NCI-H1105 treated with DMSO at 0.1 percent for 48 hours (cell line): Measurements from ENCODE around the gene GDPD2.
"Not testable (repeated sequence)": the region's sequence is repeated elsewhere in the genome, so short reads cannot be mapped to it uniquely, and the experiment has no call there.

ENCODE experiments used
- DNase-seq: peaks from one replicate; lab custom pipeline; 2025; lab: John Stamatoyannopoulos, UW

GDPD2 gene

GRCh38 chrX:70422851-70423341, at the start of gene GDPD2:
Gene GDPD2 (plus strand): TSS chrX:70423314. CDS start chrX:70424985, 1,671 bp downstream.
- peak; percentile 57 for DNase-seq

GRCh38 chrX:70386235-70386634, 36.9 kb upstream of the GDPD2 start:
- DNase-seq, result no peak

GRCh38 chrX:70398899-70399298, 24.2 kb upstream of the GDPD2 start:
- no peak for DNase-seq

- DNase-seq, result not testable (repeated sequence)
Measured at GRCh38 chrX:70400181-70400580, 22.9 kb upstream of the GDPD2 start.

GRCh38 chrX:70402721-70403120, 20.4 kb upstream of the GDPD2 start:
- no peak for DNase-seq

- no peak for DNase-seq
Measured at GRCh38 chrX:70405003-70405402, 18.1 kb upstream of the GDPD2 start.

- no peak for DNase-seq
Measured at GRCh38 chrX:70410921-70411320, 12.2 kb upstream of the GDPD2 start.

GRCh38 chrX:70411475-70411874, 11.6 kb upstream of the GDPD2 start:
- no peak for DNase-seq

- peak; percentile 24 for DNase-seq
Measured at GRCh38 chrX:70421618-70422017, 1.5 kb upstream of the GDPD2 start.

- DNase-seq, result no peak
Measured at GRCh38 chrX:70423936-70424675, 992 bp downstream of the GDPD2 start.

GRCh38 chrX:70424801-70425200, 1.7 kb downstream of the GDPD2 start:
- DNase-seq, result no peak

GRCh38 chrX:70426286-70427278, 3.5 kb downstream of the GDPD2 start:
- DNase-seq, result no peak

- DNase-seq, result no peak
Measured at GRCh38 chrX:70427365-70427764, 4.3 kb downstream of the GDPD2 start.

GRCh38 chrX:70429759-70430158, 6.6 kb downstream of the GDPD2 start:
- no peak for DNase-seq

- DNase-seq, result no peak
Measured at GRCh38 chrX:70432936-70433847, 10.1 kb downstream of the GDPD2 start.

- DNase-seq, result peak; percentile 57
Measured at GRCh38 chrX:70433848-70434351, 10.8 kb downstream of the GDPD2 start.

- DNase-seq, result peak; percentile 77
Measured at GRCh38 chrX:70434352-70434866, 11.3 kb downstream of the GDPD2 start.

- no peak for DNase-seq
Measured at GRCh38 chrX:70434914-70435586, 11.9 kb downstream of the GDPD2 start.

GRCh38 chrX:70436343-70436742, 13.2 kb downstream of the GDPD2 start:
- peak; percentile 38 for DNase-seq

GRCh38 chrX:70437011-70437410, 13.9 kb downstream of the GDPD2 start:
- DNase-seq, result no peak
